Lower leg skin (tissue), 4 donors: ENCODE data around the gene STK24. TPM values are rescaled to one million over a fixed set of nuclear protein-coding genes. Genes with fewer than 3 reads are reported as not detected.

Experiments
- DNase-seq, 2 donors: peaks; one replicate each; pipeline ENCODE4 v3.0.0-alpha.2; 2019; ENCODE audit warnings: low spot score in 2 of 2
- H3K4me3 ChIP-seq: fragments of 200-600 bp; sonication (generic); 2 replicates; pipeline ENCODE4 v1.5.1; 2017; ENCODE audit warnings: mild to moderate bottlenecking, low read depth; ENCODE audit not compliant: poor library complexity, severe bottlenecking
- POLR2A ChIP-seq, 2 donors: fragments of 450-650 bp; IDR thresholded peaks; one replicate each; pipeline ENCODE4 v1.6.1; 2016 to 2017; ENCODE audit warnings: antibody characterized with exemption in 2 of 2, mild to moderate bottlenecking in 1 of 2, moderate library complexity in 1 of 2
- WGBS, 2 donors: methylation state at CpG; one replicate each; pipeline ENCODE4 v1.1.5; 2018; 5-methylcytosine and 5-hydroxymethylcytosine counted together
- intact Hi-C: fragments of 100-400 bp; cut with DNase I; formaldehyde crosslinking; loops from one replicate; pipeline ENCODE4 v1.15.0; 2023; ENCODE audit warnings: low total_unique reads
- total RNA-seq, 4 donors: library from RNA; depleted of rRNA; stranded (reverse); fragments of >200 nt; gene quantifications; one replicate each; pipeline ENCODE4 v1.1.0, GENCODE V29; 2016
- TF ChIP-seq, protein P1 (sequence below), 3 donors: fragments of 450-650 bp; IDR thresholded peaks; one replicate each; pipeline ENCODE4 v1.5.1; 2016; ENCODE audit warnings: antibody characterized with exemption in 3 of 3, mild to moderate bottlenecking in 3 of 3, moderate library complexity in 2 of 3

Gene STK24
- total RNA-seq, 4 donors from 2014 or later: 212 to 281 (median 266) TPM

- no peak for DNase-seq
- H3K4me3 ChIP-seq: no peak overlapping the region
- TF ChIP-seq POLR2A (IDR thresholded peaks at IDR 0.05): no peak
- TF ChIP-seq, protein P1, sequence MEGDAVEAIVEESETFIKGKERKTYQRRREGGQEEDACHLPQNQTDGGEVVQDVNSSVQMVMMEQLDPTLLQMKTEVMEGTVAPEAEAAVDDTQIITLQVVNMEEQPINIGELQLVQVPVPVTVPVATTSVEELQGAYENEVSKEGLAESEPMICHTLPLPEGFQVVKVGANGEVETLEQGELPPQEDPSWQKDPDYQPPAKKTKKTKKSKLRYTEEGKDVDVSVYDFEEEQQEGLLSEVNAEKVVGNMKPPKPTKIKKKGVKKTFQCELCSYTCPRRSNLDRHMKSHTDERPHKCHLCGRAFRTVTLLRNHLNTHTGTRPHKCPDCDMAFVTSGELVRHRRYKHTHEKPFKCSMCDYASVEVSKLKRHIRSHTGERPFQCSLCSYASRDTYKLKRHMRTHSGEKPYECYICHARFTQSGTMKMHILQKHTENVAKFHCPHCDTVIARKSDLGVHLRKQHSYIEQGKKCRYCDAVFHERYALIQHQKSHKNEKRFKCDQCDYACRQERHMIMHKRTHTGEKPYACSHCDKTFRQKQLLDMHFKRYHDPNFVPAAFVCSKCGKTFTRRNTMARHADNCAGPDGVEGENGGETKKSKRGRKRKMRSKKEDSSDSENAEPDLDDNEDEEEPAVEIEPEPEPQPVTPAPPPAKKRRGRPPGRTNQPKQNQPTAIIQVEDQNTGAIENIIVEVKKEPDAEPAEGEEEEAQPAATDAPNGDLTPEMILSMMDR (IDR thresholded peaks at IDR 0.05): no peak
- intact Hi-C loops: no loop called here
- 86 to 100% methylated on average over 2 of the region's 2 CpGs for WGBS, 2 donors
These were observed 4.5 kb upstream of the STK24 start for GRCh38 chr13:98581381-98581780.

DNA sequence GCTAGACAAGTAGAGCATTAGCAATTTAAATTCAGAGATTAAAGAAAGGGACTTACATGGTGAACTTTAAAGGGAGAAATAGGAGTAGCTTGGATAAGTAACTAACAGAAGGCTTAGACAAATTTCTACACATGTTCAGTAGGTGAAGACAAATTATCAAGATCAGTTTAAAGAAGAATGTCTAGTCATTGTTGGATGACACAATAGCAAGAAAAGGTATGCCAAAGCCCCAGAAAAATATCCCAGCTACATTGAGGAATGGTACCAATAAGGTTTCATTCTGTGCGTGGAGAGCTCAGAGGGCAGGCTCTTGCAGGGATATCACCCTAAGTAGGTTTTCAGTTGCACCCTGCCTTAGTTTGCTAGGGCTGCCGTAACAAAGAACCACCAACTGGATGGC lies 3.5 kb upstream of the STK24 start:
- TF ChIP-seq, protein P1 (IDR thresholded peaks at IDR 0.05): no peak
- no peak for TF ChIP-seq POLR2A (IDR thresholded peaks at IDR 0.05)
- H3K4me3 ChIP-seq: no peak overlapping the region
- 92 to 96% methylated on average over 2 of the region's 2 CpGs for WGBS, 2 donors
- DNase-seq: no peak
- intact Hi-C loops: no loop called here

- TF ChIP-seq, protein P1 (IDR thresholded peaks at IDR 0.05): no peak
- TF ChIP-seq POLR2A (IDR thresholded peaks at IDR 0.05): no peak
- intact Hi-C loops: no loop called here
- DNase-seq: no peak
- peak overlapping the region; percentile 31 for H3K4me3 ChIP-seq
- WGBS, 2 donors: 44 to 51% methylated on average over 13 of the region's 13 CpGs
These were observed 954 bp upstream of the STK24 start for GRCh38 chr13:98577836-98578285.

- peak overlapping the region; percentile 96 for H3K4me3 ChIP-seq
- DNase-seq: peak in 1 of 2 donors; percentile 91
- TF ChIP-seq, protein P1 (IDR thresholded peaks at IDR 0.05): no peak
- no peak for TF ChIP-seq POLR2A (IDR thresholded peaks at IDR 0.05)
- 0 to 2% methylated on average over 16 to 18 of the region's 98 CpGs for WGBS, 2 donors
- intact Hi-C loops: no loop called here
These were observed 534 bp downstream of the STK24 start for GRCh38 chr13:98576200-98576945.

- DNase-seq: no peak
- TF ChIP-seq POLR2A (IDR thresholded peaks at IDR 0.05): no peak
- TF ChIP-seq, protein P1 (IDR thresholded peaks at IDR 0.05): no peak
- intact Hi-C loops: no loop called here
- WGBS, 2 donors: 0% methylated on average over 15 of the region's 15 CpGs
- H3K4me3 ChIP-seq: peak overlapping the region; percentile 96
These were observed 1.1 kb downstream of the STK24 start for GRCh38 chr13:98575904-98576199.
